ENCODE results near the gene FN3KRP.
A peak's percentile ranks its signal among the peaks of the same experiment; 100 is the strongest.

The FN3KRP gene

DNA sequence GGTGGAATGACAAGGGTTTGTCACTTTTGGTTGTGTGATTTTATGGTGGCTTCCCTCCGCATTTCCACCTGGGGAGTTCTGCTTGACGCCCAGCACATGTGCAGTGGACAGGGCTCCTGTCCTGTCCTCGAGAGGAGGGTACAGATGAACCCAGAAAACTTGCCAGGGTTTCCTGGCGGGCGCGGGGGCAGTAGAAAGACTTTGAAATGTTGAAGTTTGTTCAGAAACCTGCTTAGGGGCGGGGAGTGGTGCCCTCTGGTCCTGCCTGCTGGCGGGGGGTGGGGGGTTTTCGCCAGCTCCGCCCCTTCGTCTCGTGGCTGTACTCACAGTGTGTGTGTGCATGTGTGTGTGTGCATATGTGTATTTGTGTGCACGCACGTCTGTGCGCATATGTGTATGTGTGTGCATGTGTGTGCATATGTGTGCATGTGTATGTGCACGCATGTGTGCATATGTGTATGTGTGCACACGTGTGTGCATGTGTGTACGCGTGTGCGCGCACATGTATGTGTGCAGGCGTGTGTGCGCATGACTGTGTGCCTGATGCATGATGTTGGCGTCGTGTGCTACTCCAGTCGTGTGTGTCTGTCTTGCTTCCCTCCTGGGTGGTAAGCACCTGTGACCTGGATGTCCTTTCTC is 6.8 kb downstream of the FN3KRP start:
- DNase-seq (ENCODE audit: insufficient read length, low spot score) (no peak), FAIRE-seq (no peak)
- TF ChIP-seq CTCF (IDR thresholded peaks at IDR 0.05; ENCODE audit: insufficient read depth, missing control alignments) = no peak

- DNase-seq (ENCODE audit: insufficient read length, low spot score) (no peak), FAIRE-seq (no peak)
- no peak for TF ChIP-seq CTCF (IDR thresholded peaks at IDR 0.05; ENCODE audit: insufficient read depth, missing control alignments)
These were observed 9.9 kb downstream of the FN3KRP start for GRCh38 chr17:82726427-82726826.

- FAIRE-seq (no peak), DNase-seq (ENCODE audit: insufficient read length, low spot score) (no peak)
- no peak for TF ChIP-seq CTCF (IDR thresholded peaks at IDR 0.05; ENCODE audit: insufficient read depth, missing control alignments)
These were observed 13.2 kb downstream of the FN3KRP start for GRCh38 chr17:82729479-82730260.

- no peak for DNase-seq (ENCODE audit: insufficient read length, low spot score)
- TF ChIP-seq CTCF (IDR thresholded peaks at IDR 0.05; ENCODE audit: insufficient read depth, missing control alignments) = no peak
- no peak for FAIRE-seq
These were observed 15.7 kb downstream of the FN3KRP start for GRCh38 chr17:82732118-82732743.

DNA sequence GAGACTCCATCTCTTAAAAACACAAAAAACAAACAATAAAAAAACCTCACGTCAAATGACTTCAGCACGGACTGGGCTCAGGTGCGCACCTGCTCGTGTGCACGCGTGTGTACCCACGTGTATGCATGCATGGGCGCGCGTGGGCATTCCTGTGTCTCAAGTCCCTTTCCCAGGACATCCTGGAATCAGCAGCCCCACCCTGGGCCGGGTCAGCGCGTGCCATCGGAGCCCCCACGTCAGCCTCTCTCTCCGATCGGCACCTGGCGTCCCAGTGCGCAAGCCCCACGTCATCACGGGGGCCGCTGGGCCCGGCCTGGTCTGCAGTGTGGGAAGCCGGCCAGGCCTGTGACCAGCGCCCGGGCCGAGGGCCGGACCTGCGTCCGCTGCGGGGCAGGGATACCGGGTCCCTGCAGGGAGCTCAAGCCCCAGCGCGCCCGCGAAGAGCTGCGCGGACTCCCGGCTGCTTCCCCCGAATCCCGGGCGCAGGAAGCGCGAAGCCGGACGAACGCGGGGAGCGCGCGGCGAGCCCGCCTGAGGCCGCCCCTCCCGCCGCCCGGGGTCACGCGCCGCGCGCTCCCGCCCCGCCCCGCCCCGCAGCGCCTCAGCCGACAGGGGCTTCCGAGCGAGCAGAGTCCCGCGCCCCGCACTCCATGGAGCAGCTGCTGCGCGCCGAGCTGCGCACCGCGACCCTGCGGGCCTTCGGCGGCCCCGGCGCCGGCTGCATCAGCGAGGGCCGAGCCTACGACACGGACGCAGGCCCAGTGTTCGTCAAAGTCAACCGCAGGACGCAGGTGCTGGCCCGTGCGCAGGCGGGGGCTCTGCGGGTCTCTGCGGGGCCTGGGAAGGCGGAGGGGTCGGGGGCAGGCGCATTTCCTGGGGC is 18.7 kb downstream of the FN3KRP start, which contains the start of gene FN3K:
TSS of gene FN3K (plus strand) at position 629 of the 880 bp plus-strand sequence. CDS start at position 651, 22 bp downstream.
- DNase-seq (ENCODE audit: insufficient read length, low spot score) (peak; percentile 61), FAIRE-seq (no peak)
- TF ChIP-seq CTCF (IDR thresholded peaks at IDR 0.05; ENCODE audit: insufficient read depth, missing control alignments) = no peak

GRCh38 chr17:82736511-82737185 is 20.1 kb downstream of the FN3KRP start:
- TF ChIP-seq CTCF (IDR thresholded peaks at IDR 0.05; ENCODE audit: insufficient read depth, missing control alignments) = no peak
- FAIRE-seq (no peak), DNase-seq (ENCODE audit: insufficient read length, low spot score) (no peak)

Data from D721Med (cell line).